Tibial nerve (tissue), 4 donors: ENCODE data around the gene POU5F2. TPM values are rescaled to one million over a fixed set of nuclear protein-coding genes. Genes with fewer than 3 reads are reported as not detected.

Source experiments
- DNase-seq, 2 donors: peaks; one replicate each; pipeline ENCODE4 v3.0.0-alpha.2; 2019; ENCODE audit warnings: low spot score in 2 of 2
- H3K27ac ChIP-seq, 4 donors: fragments of 200-600 bp; sonication (generic) in 3 of 4; one replicate each; pipeline ENCODE4 v1.5.1; 2017 to 2019; ENCODE audit warnings: mild to moderate bottlenecking in 1 of 4
- H3K27me3 ChIP-seq, 2 donors: fragments of 200-600 bp; sonication (generic) in 1 of 2; one replicate each; pipeline versions ENCODE4 v1.5.1 to v1.6.0; 2017 to 2019
- H3K36me3 ChIP-seq, 3 donors: fragments of 200-600 bp; sonication (generic); one replicate each; pipeline ENCODE4 v1.5.1; 2018 to 2019
- H3K4me1 ChIP-seq, 4 donors: fragments of 200-600 bp; sonication (generic) in 3 of 4; one replicate each; pipeline ENCODE4 v1.5.1; 2017 to 2019
- H3K4me3 ChIP-seq, 4 donors: fragments of 200-600 bp; sonication (generic) in 3 of 4; one replicate each; pipeline ENCODE4 v1.5.1; 2017 to 2019; ENCODE audit warnings: mild to moderate bottlenecking in 1 of 4, moderate library complexity in 1 of 4
- H3K9me3 ChIP-seq, 4 donors: fragments of 200-600 bp; sonication (generic) in 3 of 4; one replicate each; pipeline ENCODE4 v1.5.1; 2017 to 2019
- CTCF ChIP-seq, 5 experiments: fragments of 200-600 bp in 3 of 5; fragments of 450-650 bp in 2 of 5; sonication (generic) in 3 of 5; IDR thresholded peaks; one replicate each; pipeline ENCODE4 v1.5.1; 2016 to 2019; ENCODE audit warnings: antibody characterized with exemption in 5 of 5, mild to moderate bottlenecking in 3 of 5, moderate library complexity in 2 of 5
- EP300 ChIP-seq, 2 donors: sonication (generic); formaldehyde crosslinking; IDR thresholded peaks; one replicate each; pipeline ENCODE4 v1.6.1; 2017; ENCODE audit warnings: antibody characterized with exemption in 2 of 2, mild to moderate bottlenecking in 1 of 2
- POLR2A ChIP-seq, 2 donors: fragments of 450-650 bp; IDR thresholded peaks; one replicate each; pipeline ENCODE4 v1.6.1; 2017; ENCODE audit warnings: antibody characterized with exemption in 2 of 2, mild to moderate bottlenecking in 2 of 2, moderate library complexity in 2 of 2
- WGBS, 2 donors: methylation state at CpG; one replicate each; pipeline ENCODE4 v1.1.5; 2018; 5-methylcytosine and 5-hydroxymethylcytosine counted together
- total RNA-seq, 4 donors: library from RNA; depleted of rRNA; stranded (reverse); fragments of >200 nt; gene quantifications; one replicate each; pipeline ENCODE4 v1.1.0, GENCODE V29; 2016

POU5F2 gene
- total RNA-seq, 4 donors from 2014 or later, result 3.9 to 5.4 (median 5.0) TPM

- no peak for TF ChIP-seq POLR2A (IDR thresholded peaks at IDR 0.05)
- no peak for TF ChIP-seq CTCF (IDR thresholded peaks at IDR 0.05)
- TF ChIP-seq EP300 (IDR thresholded peaks at IDR 0.05), result no peak
- Histone ChIP-seq H3K27ac (no peak overlapping the region), H3K4me3 (no peak overlapping the region), H3K27me3 (no peaks in the 10 kb centered on the region), H3K9me3 (no peaks in the 10 kb centered on the region), H3K36me3 (no peaks in the 10 kb centered on the region), H3K4me1 (peaks cover 0 to 8% (median 0%) of the 10 kb centered on the region in 4 donors)
- DNase-seq, result no peak
- WGBS, 2 donors, result 38 to 47% methylated on average over 1 of the region's 1 CpG
These were observed 19.9 kb downstream of the POU5F2 start for GRCh38 chr5:93721511-93721910.

GRCh38 chr5:93721071-93721470 lies 20.3 kb downstream of the POU5F2 start:
- H3K27ac ChIP-seq, result no peak overlapping the region
- H3K4me1 ChIP-seq, result peaks cover 0 to 8% (median 0%) of the 10 kb centered on the region in 4 donors
- no peaks in the 10 kb centered on the region for H3K9me3 ChIP-seq
- TF ChIP-seq POLR2A (IDR thresholded peaks at IDR 0.05), result no peak
- TF ChIP-seq CTCF (IDR thresholded peaks at IDR 0.05), result no peak
- TF ChIP-seq EP300 (IDR thresholded peaks at IDR 0.05), result no peak
- H3K36me3 ChIP-seq, result no peaks in the 10 kb centered on the region
- H3K4me3 ChIP-seq, result no peak overlapping the region
- DNase-seq, result no peak
- H3K27me3 ChIP-seq, result no peaks in the 10 kb centered on the region
- WGBS, 2 donors, result 91 to 93% methylated on average over 3 of the region's 3 CpGs

DNA sequence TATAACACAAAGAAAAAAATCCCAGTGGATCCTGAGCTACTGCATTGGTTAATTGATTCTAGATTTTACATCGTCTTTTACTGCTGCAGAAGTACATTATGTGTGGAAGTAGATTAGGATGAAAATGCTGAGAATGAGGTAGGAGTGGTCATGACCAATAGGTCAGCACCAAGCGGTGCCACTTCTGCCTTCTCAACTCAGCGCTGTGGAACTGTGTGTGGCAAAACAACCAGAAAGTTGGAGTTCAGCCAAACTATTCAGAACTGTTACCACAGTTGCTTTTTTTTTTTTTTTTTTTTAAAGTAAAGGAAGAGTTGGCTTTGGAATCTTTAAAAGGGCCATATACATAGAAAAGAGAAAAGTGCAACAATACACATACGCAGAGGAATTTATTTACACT lies 24.2 kb downstream of the POU5F2 start:
- Histone ChIP-seq H3K27ac (no peak overlapping the region), H3K36me3 (no peaks in the 10 kb centered on the region), H3K4me3 (no peak overlapping the region), H3K9me3 (peaks cover 0 to 5% (median 2%) of the 10 kb centered on the region in 4 donors), H3K27me3 (no peaks in the 10 kb centered on the region), H3K4me1 (peaks cover 0 to 8% (median 0%) of the 10 kb centered on the region in 4 donors)
- no peak for TF ChIP-seq CTCF (IDR thresholded peaks at IDR 0.05)
- TF ChIP-seq POLR2A (IDR thresholded peaks at IDR 0.05), result no peak
- no peak for TF ChIP-seq EP300 (IDR thresholded peaks at IDR 0.05)
- no peak for DNase-seq
- WGBS, 2 donors, result 42 to 47% methylated on average over 4 of the region's 4 CpGs

GRCh38 chr5:93716453-93716852 lies 24.9 kb downstream of the POU5F2 start:
- H3K36me3 ChIP-seq, result no peaks in the 10 kb centered on the region
- no peak for TF ChIP-seq EP300 (IDR thresholded peaks at IDR 0.05)
- no peak for TF ChIP-seq CTCF (IDR thresholded peaks at IDR 0.05)
- TF ChIP-seq POLR2A (IDR thresholded peaks at IDR 0.05), result no peak

DNA sequence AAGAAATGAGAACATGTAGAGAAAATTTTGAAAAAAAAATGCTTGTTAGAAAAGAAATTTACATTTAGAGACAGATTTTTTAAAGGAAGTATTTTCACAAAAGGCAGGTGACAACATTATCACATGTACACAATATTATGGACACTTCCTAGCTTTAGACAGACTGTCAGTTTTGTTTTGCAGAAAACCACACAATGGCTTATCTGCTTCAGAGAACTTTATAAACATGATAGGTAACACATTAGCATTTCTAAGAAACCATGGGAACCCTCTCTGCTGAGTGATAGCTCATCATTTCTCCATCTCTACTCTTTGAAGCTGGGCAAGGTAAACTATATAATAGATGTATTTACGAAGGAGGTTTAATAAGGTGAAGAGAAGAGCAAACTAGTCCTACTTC lies 25.6 kb downstream of the POU5F2 start:
- peaks cover 0 to 8% (median 0%) of the 10 kb centered on the region in 4 donors for H3K4me1 ChIP-seq
- no peak for DNase-seq
- TF ChIP-seq POLR2A (IDR thresholded peaks at IDR 0.05) (no peak), EP300 (IDR thresholded peaks at IDR 0.05) (no peak), CTCF (IDR thresholded peaks at IDR 0.05) (no peak)
- H3K4me3 ChIP-seq, result no peak overlapping the region
- H3K27ac ChIP-seq, result no peak overlapping the region
- WGBS, 2 donors, result 95 to 100% methylated on average over 1 of the region's 1 CpG
- H3K27me3 ChIP-seq, result no peaks in the 10 kb centered on the region
- peaks cover 0 to 5% (median 2%) of the 10 kb centered on the region in 4 donors for H3K9me3 ChIP-seq
- no peaks in the 10 kb centered on the region for H3K36me3 ChIP-seq

More at GRCh38 chr5:93716453-93716852, 24.9 kb downstream of the POU5F2 start:
- H3K9me3 ChIP-seq, result peaks cover 0 to 5% (median 2%) of the 10 kb centered on the region in 4 donors
- no peak overlapping the region for H3K27ac ChIP-seq
- H3K4me3 ChIP-seq, result no peak overlapping the region
- peaks cover 0 to 8% (median 0%) of the 10 kb centered on the region in 4 donors for H3K4me1 ChIP-seq
- H3K27me3 ChIP-seq, result no peaks in the 10 kb centered on the region
- no peak for DNase-seq
